ENCODE results near the gene SDHAF3. TPM values are rescaled to one million over a fixed set of nuclear protein-coding genes. Genes with fewer than 3 reads are reported as not detected.

Gene SDHAF3
- total and polyA plus RNA-seq, 4 donors, result 8.6 to 34.1 (median 10.4) TPM

DNA sequence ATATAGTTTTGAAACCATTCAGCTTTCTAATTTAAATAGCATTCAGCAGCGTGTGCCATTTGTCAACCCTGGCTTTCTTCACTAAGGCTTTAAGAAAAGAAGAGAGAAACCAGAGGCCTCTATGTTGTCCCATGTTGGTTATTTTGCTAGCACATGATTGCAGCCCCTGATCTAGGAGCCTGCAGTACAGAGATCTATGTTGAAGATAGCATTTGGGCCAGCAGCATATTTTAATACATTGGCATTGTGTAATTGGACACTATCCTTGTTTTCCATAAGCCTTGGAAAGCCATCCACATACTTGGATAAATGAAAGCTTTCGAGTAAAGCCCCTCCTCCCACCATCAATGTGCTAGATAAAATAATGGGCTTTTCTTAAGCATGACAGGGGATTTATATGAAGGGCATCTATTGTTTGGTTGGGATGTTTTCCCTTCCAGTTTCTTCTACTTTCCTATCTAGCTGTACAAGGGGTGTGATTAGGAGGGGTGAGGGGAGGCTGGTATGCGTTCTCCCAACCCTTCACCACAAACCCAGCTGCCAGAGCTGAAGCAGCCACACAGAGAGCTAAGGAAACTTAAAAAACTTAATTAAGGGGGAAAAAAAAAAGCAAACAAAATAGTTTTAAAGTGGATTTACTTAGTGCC is 23.1 kb upstream of the SDHAF3 start:
- TF ChIP-seq RAD21 (IDR thresholded peaks at IDR 0.05) (no peak), HNF4A (conservative IDR thresholded peaks at IDR 0.05) (no peak), FOXA2 (IDR thresholded peaks at IDR 0.05) (no peak), HNF4G (IDR thresholded peaks at IDR 0.05) (no peak), NR2F2 (IDR thresholded peaks at IDR 0.05) (no peak), SP1 (IDR thresholded peaks at IDR 0.05) (no peak), TAF1 (conservative IDR thresholded peaks at IDR 0.05) (no peak), RXRA (IDR thresholded peaks at IDR 0.05) (no peak), FOXA1 (IDR thresholded peaks at IDR 0.05) (no peak), GABPA (IDR thresholded peaks at IDR 0.05 in 1 of 2, conservative IDR thresholded peaks at IDR 0.05 in 1 of 2) (no peak)
- TF ChIP-seq, protein P1, sequence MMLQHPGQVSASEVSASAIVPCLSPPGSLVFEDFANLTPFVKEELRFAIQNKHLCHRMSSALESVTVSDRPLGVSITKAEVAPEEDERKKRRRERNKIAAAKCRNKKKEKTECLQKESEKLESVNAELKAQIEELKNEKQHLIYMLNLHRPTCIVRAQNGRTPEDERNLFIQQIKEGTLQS (IDR thresholded peaks at IDR 0.05), result no peak
- TF ChIP-seq, protein P2, sequence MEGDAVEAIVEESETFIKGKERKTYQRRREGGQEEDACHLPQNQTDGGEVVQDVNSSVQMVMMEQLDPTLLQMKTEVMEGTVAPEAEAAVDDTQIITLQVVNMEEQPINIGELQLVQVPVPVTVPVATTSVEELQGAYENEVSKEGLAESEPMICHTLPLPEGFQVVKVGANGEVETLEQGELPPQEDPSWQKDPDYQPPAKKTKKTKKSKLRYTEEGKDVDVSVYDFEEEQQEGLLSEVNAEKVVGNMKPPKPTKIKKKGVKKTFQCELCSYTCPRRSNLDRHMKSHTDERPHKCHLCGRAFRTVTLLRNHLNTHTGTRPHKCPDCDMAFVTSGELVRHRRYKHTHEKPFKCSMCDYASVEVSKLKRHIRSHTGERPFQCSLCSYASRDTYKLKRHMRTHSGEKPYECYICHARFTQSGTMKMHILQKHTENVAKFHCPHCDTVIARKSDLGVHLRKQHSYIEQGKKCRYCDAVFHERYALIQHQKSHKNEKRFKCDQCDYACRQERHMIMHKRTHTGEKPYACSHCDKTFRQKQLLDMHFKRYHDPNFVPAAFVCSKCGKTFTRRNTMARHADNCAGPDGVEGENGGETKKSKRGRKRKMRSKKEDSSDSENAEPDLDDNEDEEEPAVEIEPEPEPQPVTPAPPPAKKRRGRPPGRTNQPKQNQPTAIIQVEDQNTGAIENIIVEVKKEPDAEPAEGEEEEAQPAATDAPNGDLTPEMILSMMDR (IDR thresholded peaks at IDR 0.05; ENCODE audit: low read depth, low read length, missing input control), result no peak
- TF ChIP-seq, protein P3, sequence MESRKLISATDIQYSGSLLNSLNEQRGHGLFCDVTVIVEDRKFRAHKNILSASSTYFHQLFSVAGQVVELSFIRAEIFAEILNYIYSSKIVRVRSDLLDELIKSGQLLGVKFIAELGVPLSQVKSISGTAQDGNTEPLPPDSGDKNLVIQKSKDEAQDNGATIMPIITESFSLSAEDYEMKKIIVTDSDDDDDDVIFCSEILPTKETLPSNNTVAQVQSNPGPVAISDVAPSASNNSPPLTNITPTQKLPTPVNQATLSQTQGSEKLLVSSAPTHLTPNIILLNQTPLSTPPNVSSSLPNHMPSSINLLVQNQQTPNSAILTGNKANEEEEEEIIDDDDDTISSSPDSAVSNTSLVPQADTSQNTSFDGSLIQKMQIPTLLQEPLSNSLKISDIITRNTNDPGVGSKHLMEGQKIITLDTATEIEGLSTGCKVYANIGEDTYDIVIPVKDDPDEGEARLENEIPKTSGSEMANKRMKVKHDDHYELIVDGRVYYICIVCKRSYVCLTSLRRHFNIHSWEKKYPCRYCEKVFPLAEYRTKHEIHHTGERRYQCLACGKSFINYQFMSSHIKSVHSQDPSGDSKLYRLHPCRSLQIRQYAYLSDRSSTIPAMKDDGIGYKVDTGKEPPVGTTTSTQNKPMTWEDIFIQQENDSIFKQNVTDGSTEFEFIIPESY (IDR thresholded peaks at IDR 0.05), result no peak
- TF ChIP-seq, protein P4, sequence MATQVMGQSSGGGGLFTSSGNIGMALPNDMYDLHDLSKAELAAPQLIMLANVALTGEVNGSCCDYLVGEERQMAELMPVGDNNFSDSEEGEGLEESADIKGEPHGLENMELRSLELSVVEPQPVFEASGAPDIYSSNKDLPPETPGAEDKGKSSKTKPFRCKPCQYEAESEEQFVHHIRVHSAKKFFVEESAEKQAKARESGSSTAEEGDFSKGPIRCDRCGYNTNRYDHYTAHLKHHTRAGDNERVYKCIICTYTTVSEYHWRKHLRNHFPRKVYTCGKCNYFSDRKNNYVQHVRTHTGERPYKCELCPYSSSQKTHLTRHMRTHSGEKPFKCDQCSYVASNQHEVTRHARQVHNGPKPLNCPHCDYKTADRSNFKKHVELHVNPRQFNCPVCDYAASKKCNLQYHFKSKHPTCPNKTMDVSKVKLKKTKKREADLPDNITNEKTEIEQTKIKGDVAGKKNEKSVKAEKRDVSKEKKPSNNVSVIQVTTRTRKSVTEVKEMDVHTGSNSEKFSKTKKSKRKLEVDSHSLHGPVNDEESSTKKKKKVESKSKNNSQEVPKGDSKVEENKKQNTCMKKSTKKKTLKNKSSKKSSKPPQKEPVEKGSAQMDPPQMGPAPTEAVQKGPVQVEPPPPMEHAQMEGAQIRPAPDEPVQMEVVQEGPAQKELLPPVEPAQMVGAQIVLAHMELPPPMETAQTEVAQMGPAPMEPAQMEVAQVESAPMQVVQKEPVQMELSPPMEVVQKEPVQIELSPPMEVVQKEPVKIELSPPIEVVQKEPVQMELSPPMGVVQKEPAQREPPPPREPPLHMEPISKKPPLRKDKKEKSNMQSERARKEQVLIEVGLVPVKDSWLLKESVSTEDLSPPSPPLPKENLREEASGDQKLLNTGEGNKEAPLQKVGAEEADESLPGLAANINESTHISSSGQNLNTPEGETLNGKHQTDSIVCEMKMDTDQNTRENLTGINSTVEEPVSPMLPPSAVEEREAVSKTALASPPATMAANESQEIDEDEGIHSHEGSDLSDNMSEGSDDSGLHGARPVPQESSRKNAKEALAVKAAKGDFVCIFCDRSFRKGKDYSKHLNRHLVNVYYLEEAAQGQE (IDR thresholded peaks at IDR 0.05), result no peak
- TF ChIP-seq, protein P5, sequence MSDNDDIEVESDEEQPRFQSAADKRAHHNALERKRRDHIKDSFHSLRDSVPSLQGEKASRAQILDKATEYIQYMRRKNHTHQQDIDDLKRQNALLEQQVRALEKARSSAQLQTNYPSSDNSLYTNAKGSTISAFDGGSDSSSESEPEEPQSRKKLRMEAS (IDR thresholded peaks at IDR 0.05), result no peak
- DNase-seq (ENCODE audit: low spot score), result no peak
- 82% methylated on average over 3 of the region's 3 CpGs for WGBS
- no peaks in the 10 kb centered on the region for H3K36me3 ChIP-seq (ENCODE audit: control insufficient read depth in 4 of 4, insufficient read depth in 3 of 4, low read depth in 1 of 4, low read length in 3 of 4)
- no peaks in the 10 kb centered on the region for H3K4me1 ChIP-seq (ENCODE audit: control insufficient read depth in 4 of 4, insufficient read depth in 4 of 4, low read length in 3 of 4)
- no peak overlapping the region for H3K4me3 ChIP-seq (ENCODE audit: low read depth in 1 of 3, low read length in 3 of 3)
- H3K9ac ChIP-seq (ENCODE audit: low read depth in 1 of 2, low read length in 2 of 2), result no peak overlapping the region
- H3K9me3 ChIP-seq (ENCODE audit: control insufficient read depth in 4 of 4, low read length in 3 of 4), result no peaks in the 10 kb centered on the region
- H3K27ac ChIP-seq (ENCODE audit: low read depth in 1 of 2, low read length in 2 of 2), result no peak overlapping the region
- peaks cover 0 to 3% (median 0%) of the 10 kb centered on the region in 4 donors for H3K27me3 ChIP-seq (ENCODE audit: control insufficient read depth in 4 of 4, insufficient read depth in 4 of 4, low read length in 3 of 4)

GRCh38 chr7:97096037-97096436 is 21.5 kb upstream of the SDHAF3 start:
- H3K4me1 ChIP-seq (ENCODE audit: control insufficient read depth in 4 of 4, insufficient read depth in 4 of 4, low read length in 3 of 4), result no peaks in the 10 kb centered on the region
- no peak overlapping the region for H3K27ac ChIP-seq (ENCODE audit: low read depth in 1 of 2, low read length in 2 of 2)
- H3K27me3 ChIP-seq (ENCODE audit: control insufficient read depth in 4 of 4, insufficient read depth in 4 of 4, low read length in 3 of 4), result peaks cover 0 to 3% (median 0%) of the 10 kb centered on the region in 4 donors
- H3K9ac ChIP-seq (ENCODE audit: low read depth in 1 of 2, low read length in 2 of 2), result no peak overlapping the region
- H3K36me3 ChIP-seq (ENCODE audit: control insufficient read depth in 4 of 4, insufficient read depth in 3 of 4, low read depth in 1 of 4, low read length in 3 of 4), result no peaks in the 10 kb centered on the region
- no peak overlapping the region for H3K4me3 ChIP-seq (ENCODE audit: low read depth in 1 of 3, low read length in 3 of 3)
- no peaks in the 10 kb centered on the region for H3K9me3 ChIP-seq (ENCODE audit: control insufficient read depth in 4 of 4, low read length in 3 of 4)
- DNase-seq (ENCODE audit: low spot score), result no peak
- 80% methylated on average over 2 of the region's 2 CpGs for WGBS
- TF ChIP-seq RXRA (IDR thresholded peaks at IDR 0.05) (no peak), HNF4G (IDR thresholded peaks at IDR 0.05) (no peak), SP1 (IDR thresholded peaks at IDR 0.05) (no peak), FOXA1 (IDR thresholded peaks at IDR 0.05) (no peak), EGR1 (IDR thresholded peaks at IDR 0.05; ENCODE audit: low read depth in 2 of 2) (no peak), FOXA2 (IDR thresholded peaks at IDR 0.05) (no peak), GABPA (IDR thresholded peaks at IDR 0.05 in 1 of 2, conservative IDR thresholded peaks at IDR 0.05 in 1 of 2) (no peak)
- TF ChIP-seq, protein P4 (IDR thresholded peaks at IDR 0.05), result no peak
- TF ChIP-seq, protein P5 (IDR thresholded peaks at IDR 0.05), result no peak
- TF ChIP-seq, protein P2 (IDR thresholded peaks at IDR 0.05; ENCODE audit: low read depth, low read length, missing input control), result no peak
